NK-92 (cell line): ENCODE results near the gene CRB1.
"Not testable (repeated sequence)": the region's sequence is repeated elsewhere in the genome, so short reads cannot be mapped to it uniquely, and the experiment has no call there.

ENCODE experiments used
- DNase-seq: peaks from one replicate; lab custom pipeline; 2025; ENCODE audit not compliant: unreplicated experiment; lab: John Stamatoyannopoulos, UW

CRB1 gene

GRCh38 chr1:197394831-197395608 is 127.0 kb downstream of the CRB1 start:
- no peak for DNase-seq

GRCh38 chr1:197397895-197398294 is 129.8 kb downstream of the CRB1 start:
- no peak for DNase-seq

DNA sequence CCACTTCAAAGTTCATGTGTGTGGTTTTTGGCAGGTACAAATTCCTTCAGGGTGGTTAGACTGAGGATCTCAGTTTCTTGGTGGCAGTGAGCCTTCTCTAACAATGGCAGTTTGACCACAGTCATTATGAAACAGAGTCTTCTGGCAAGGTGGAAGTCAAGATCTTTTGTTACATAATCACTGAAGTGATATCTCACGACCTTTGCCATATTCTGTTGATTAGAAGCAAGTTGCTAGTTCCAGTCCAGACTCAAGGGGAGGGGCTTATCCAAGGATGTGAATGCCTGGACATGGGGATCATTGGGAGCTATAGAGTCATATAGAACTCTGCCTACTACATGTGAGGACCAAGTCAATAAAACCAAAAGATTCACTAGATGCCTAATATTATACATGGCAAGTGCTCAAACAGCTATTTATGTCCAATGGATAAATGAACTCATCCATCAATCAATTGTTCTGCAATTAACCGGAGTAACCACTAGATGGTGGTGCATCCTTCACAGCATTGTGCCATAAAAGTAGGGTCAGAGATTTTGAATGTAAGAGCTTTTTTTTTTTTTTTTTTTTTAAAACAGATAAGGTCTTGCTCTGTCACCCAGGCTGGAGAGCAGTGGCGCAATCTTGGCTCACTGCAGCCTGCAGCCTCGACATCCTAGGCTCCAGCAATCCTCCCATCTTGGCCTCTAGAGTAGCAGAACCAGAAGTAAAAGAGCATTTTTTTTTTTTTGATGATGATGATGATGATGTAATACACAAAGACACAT is 131.9 kb downstream of the CRB1 start:
- DNase-seq = no peak

DNA sequence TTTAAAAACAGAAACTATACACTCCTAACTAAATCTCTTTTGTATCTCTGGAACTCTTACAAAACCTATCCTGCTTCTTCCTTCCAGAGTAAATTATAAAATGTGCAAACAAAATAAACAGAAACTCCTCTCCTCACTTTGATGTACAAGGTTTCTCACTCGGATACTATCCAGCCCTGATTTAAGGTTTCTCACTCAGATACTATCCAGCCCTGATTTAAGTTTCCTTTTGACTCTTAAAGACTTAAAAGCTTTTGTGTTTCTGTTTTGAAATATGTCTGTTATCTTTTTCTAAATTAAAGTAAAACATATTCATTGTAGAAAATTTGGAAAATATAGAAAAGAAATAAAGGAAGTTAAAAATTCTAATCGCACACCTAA is 132.5 kb downstream of the CRB1 start:
- no peak for DNase-seq

GRCh38 chr1:197402189-197402588 is 134.1 kb downstream of the CRB1 start:
- DNase-seq = no peak

DNA sequence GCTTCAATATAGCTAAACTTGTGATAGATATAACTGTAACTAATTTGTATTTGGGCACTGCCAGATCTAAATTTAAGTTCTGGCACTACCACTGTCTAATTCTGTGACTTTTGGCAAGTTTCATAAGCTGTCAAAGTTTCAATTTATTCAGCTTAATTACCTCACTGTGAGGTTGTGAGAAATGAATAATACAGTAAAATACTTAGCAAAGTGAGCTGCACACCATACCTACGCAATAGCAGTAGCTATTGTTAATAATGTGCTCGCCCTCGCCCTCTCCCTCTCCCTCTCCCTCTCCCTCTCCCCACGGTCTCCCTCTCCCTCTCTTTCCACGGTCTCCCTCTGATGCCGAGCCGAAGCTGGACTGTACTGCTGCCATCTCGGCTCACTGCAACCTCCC is 136.7 kb downstream of the CRB1 start:
- not testable (repeated sequence) for DNase-seq

GRCh38 chr1:197405614-197406013 is 137.6 kb downstream of the CRB1 start:
- not testable (repeated sequence) for DNase-seq

DNA sequence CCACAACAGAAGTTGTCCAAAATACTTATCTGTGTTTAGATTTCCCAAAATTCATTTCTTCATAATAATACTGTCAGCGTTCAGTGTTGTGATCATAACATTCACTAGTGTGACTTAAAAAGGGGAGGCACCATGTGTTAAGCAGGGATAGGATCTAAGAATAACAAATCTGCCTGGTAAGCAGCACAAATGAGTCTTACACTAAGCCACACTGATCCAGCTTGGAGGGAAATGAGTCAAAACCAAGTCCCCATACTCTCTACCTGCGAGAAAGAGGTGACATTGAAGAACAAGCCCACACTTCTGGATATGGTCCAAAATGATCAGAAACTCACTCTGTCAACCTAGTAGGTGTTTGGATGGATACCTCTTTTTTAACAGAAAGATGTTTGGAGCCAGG is 145.5 kb downstream of the CRB1 start:
- no peak for DNase-seq

GRCh38 chr1:197415221-197415620 is 147.2 kb downstream of the CRB1 start:
- no peak for DNase-seq

- DNase-seq = no peak
Measured at GRCh38 chr1:197418693-197419092, 150.6 kb downstream of the CRB1 start.

- no peak for DNase-seq
Measured at GRCh38 chr1:197422993-197423392, 154.9 kb downstream of the CRB1 start.

DNA sequence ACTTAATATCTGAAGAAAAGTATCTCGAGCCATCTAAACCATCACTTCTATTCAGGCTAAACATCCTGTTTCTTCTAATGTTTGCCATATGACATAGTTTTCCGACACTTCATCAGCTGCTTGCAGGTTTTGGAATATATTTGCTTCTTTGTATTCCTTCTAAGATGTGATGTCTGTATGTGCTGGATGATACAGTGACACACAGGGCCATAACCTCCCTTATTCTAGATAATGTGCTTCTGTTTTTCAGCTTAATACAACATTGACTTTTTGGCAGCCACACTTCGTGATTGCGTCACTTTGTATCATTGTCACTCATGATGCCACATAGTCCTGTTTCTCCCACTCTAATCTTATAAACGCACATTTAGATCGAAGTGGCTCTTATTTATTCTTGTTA is 156.3 kb downstream of the CRB1 start:
- no peak for DNase-seq

- no peak for DNase-seq
Measured at GRCh38 chr1:197429372-197429771, 161.3 kb downstream of the CRB1 start.

- DNase-seq = no peak
Measured at GRCh38 chr1:197435224-197435623, 167.2 kb downstream of the CRB1 start.

- no peak for DNase-seq
Measured at GRCh38 chr1:197437601-197438000, 169.5 kb downstream of the CRB1 start.

- no peak for DNase-seq
Measured at GRCh38 chr1:197438010-197438790, 170.1 kb downstream of the CRB1 start.

GRCh38 chr1:197439708-197440280 is 171.7 kb downstream of the CRB1 start:
- DNase-seq = no peak

- DNase-seq = no peak
Measured at GRCh38 chr1:197440715-197441114, 172.7 kb downstream of the CRB1 start.

DNA sequence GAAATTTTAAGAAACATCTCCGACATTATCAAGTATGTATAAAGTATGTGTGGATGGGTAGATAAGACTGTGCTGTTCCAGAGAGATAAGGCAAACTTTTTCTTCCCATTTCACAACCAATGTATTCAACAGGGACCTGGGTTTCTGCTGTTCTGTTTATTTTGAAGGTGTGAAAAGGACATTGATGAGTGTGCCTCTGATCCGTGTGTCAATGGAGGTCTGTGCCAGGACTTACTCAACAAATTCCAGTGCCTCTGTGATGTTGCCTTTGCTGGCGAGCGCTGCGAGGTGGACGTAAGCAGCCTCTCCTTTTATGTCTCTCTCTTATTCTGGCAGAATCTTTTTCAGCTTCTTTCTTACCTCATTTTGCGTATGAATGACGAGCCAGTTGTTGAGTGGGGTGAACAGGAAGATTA is 174.0 kb downstream of the CRB1 start:
- no peak for DNase-seq

- no peak for DNase-seq
Measured at GRCh38 chr1:197444755-197445154, 176.7 kb downstream of the CRB1 start.

GRCh38 chr1:197448121-197448779 is 180.2 kb downstream of the CRB1 start:
- DNase-seq = no peak
